Smooth muscle cell (in vitro differentiated cells): ENCODE results near the gene PTPN22. TPM values are rescaled to one million over a fixed set of nuclear protein-coding genes. Genes with fewer than 3 reads are reported as not detected.

Experiments used
- DNase-seq: peaks from one replicate; lab custom pipeline; 2025; ENCODE audit not compliant: unreplicated experiment; lab: John Stamatoyannopoulos, UW
- H2AFZ ChIP-seq: fragments of 200-600 bp; sonication (generic); 2 replicates; pipeline ENCODE4 v1.6.0; 2016; ENCODE audit warnings: antibody characterized with exemption, low read depth, mild to moderate bottlenecking
- H3F3A ChIP-seq: fragments of 200-600 bp; sonication (generic); 2 replicates; pipeline ENCODE4 v1.6.0; 2017; ENCODE audit warnings: antibody characterized with exemption, low read depth
- H3K27ac ChIP-seq: fragments of 200-600 bp; sonication (generic); 2 replicates; pipeline ENCODE4 v1.5.1; 2016; ENCODE audit warnings: low read depth, mild to moderate bottlenecking
- H3K27me3 ChIP-seq: fragments of 200-600 bp; sonication (generic); 2 replicates; pipeline ENCODE4 v1.6.1; 2016; ENCODE audit warnings: low read depth, mild to moderate bottlenecking
- H3K36me3 ChIP-seq: fragments of 200-600 bp; sonication (generic); 2 replicates; pipeline ENCODE4 v1.5.1; 2016; ENCODE audit warnings: low read depth
- H3K4me1 ChIP-seq: fragments of 200-600 bp; sonication (generic); 2 replicates; pipeline ENCODE4 v1.5.1; 2016; ENCODE audit warnings: low read depth
- H3K4me2 ChIP-seq: fragments of 200-600 bp; sonication (generic); 2 replicates; pipeline ENCODE4 v1.6.0; 2016; ENCODE audit warnings: mild to moderate bottlenecking
- H3K4me3 ChIP-seq: fragments of 200-600 bp; sonication (generic); 2 replicates; pipeline ENCODE4 v1.5.1; 2016; ENCODE audit warnings: mild to moderate bottlenecking
- H3K79me2 ChIP-seq: fragments of 200-600 bp; sonication (generic); 2 replicates; pipeline ENCODE4 v1.6.0; 2016; ENCODE audit warnings: low read depth, mild to moderate bottlenecking
- H3K9ac ChIP-seq: fragments of 200-600 bp; sonication (generic); 2 replicates; pipeline ENCODE4 v1.6.0; 2016; ENCODE audit warnings: low read depth
- H3K9me3 ChIP-seq: fragments of 200-600 bp; sonication (generic); replicated peaks from 2 replicates; pipeline ENCODE4 v1.5.1; 2016; ENCODE audit warnings: low read depth
- H4K20me1 ChIP-seq: fragments of 200-600 bp; sonication (generic); 2 replicates; pipeline ENCODE4 v1.6.0; 2016; ENCODE audit warnings: low read depth
- CTCF ChIP-seq: fragments of 200-600 bp; sonication (generic); IDR thresholded peaks from 2 replicates; pipeline ENCODE4 v1.5.1; 2017; ENCODE audit warnings: borderline replicate concordance, mild to moderate bottlenecking, antibody characterized with exemption; ENCODE audit not compliant: insufficient read depth, poor library complexity, severe bottlenecking
- WGBS: methylation state at CpG from one replicate; pipeline ENCODE4 v1.1.7; 2016; ENCODE audit warnings: low lambda C conversion rate; 5-methylcytosine and 5-hydroxymethylcytosine counted together
- polyA plus RNA-seq: library from polyadenylated mRNA; unstranded; fragments of >200 nt; fragmentation: Nextera tagmentation; extraction: Ambion mirVana; gene quantifications from 2 replicates; pipeline ENCODE4 v1.2.1, GENCODE V29; 2016
- total RNA-seq: library from RNA; depleted of rRNA; stranded (reverse); fragments of >200 nt; gene quantifications from 2 replicates; pipeline ENCODE4 v1.2.3, GENCODE V29; 2014

The PTPN22 gene
- total and polyA plus RNA-seq, 2 experiments from 2014 or later = not detected

GRCh38 chr1:113793878-113794834 lies 77.4 kb downstream of the PTPN22 start:
- H3K27me3 ChIP-seq = no peaks in the 10 kb centered on the region
- no peak overlapping the region for H3K9ac ChIP-seq
- peaks cover 7% of the 10 kb centered on the region for H3K36me3 ChIP-seq
- WGBS = 97% methylated on average over 9 of the region's 9 CpGs
- no peak overlapping the region for H3K4me3 ChIP-seq
- H4K20me1 ChIP-seq = peaks cover 60% of the 10 kb centered on the region
- peaks cover 38% of the 10 kb centered on the region for H3K79me2 ChIP-seq
- H3F3A ChIP-seq = no peaks in the 10 kb centered on the region
- no peaks in the 10 kb centered on the region for H3K4me1 ChIP-seq
- no peak for TF ChIP-seq CTCF
- no peak overlapping the region for H2AFZ ChIP-seq
- H3K27ac ChIP-seq = no peak overlapping the region
- H3K9me3 ChIP-seq = no peaks in the 10 kb centered on the region
- no peak overlapping the region for H3K4me2 ChIP-seq
- DNase-seq = no peak

- Histone ChIP-seq H3K4me2 (no peak overlapping the region), H3K36me3 (peaks cover 7% of the 10 kb centered on the region), H3K27ac (no peak overlapping the region), H2AFZ (no peak overlapping the region), H3F3A (no peaks in the 10 kb centered on the region), H3K4me1 (no peaks in the 10 kb centered on the region), H4K20me1 (peaks cover 52% of the 10 kb centered on the region), H3K9me3 (no peaks in the 10 kb centered on the region), H3K27me3 (no peaks in the 10 kb centered on the region), H3K4me3 (no peak overlapping the region), H3K9ac (no peak overlapping the region), H3K79me2 (peaks cover 36% of the 10 kb centered on the region)
- no peak for DNase-seq
- 100% methylated on average over 1 of the region's 1 CpG for WGBS
- TF ChIP-seq CTCF = no peak
Observed at GRCh38 chr1:113792986-113793385, 78.5 kb downstream of the PTPN22 start.

- H3K9ac ChIP-seq = no peak overlapping the region
- H4K20me1 ChIP-seq = peaks cover 50% of the 10 kb centered on the region
- H2AFZ ChIP-seq = no peak overlapping the region
- TF ChIP-seq CTCF = no peak
- no peaks in the 10 kb centered on the region for H3K4me1 ChIP-seq
- H3K36me3 ChIP-seq = peaks cover 3% of the 10 kb centered on the region
- H3K79me2 ChIP-seq = peaks cover 35% of the 10 kb centered on the region
- H3K27me3 ChIP-seq = no peaks in the 10 kb centered on the region
- H3K4me2 ChIP-seq = no peak overlapping the region
- no peak for DNase-seq
- no peaks in the 10 kb centered on the region for H3K9me3 ChIP-seq
- 95% methylated on average over 5 of the region's 5 CpGs for WGBS
- no peak overlapping the region for H3K4me3 ChIP-seq
- H3K27ac ChIP-seq = no peak overlapping the region
- H3F3A ChIP-seq = no peaks in the 10 kb centered on the region
Observed at GRCh38 chr1:113792471-113792870, 79.0 kb downstream of the PTPN22 start.
